Activated CD4-positive, alpha-beta T cell treated with anti-CD3 and anti-CD28 coated beads for 36 hours (primary cell): Measurements from ENCODE around the gene GPT2. TPM values are rescaled to one million over a fixed set of nuclear protein-coding genes. Genes with fewer than 3 reads are reported as not detected.
"Not testable (repeated sequence)": the region's sequence is repeated elsewhere in the genome, so short reads cannot be mapped to it uniquely, and the experiment has no call there.

Source experiments
- ATAC-seq: fragments of 200-7000 bp; cut with Tn5 transposase; one replicate; pipeline ENCODE4 v1.10.0; 2021; ENCODE audit warnings: mild to moderate bottlenecking, moderate library complexity
- CTCF ChIA-PET: fragments of 350-600 bp; sonication (Branson Sonifier 250); formaldehyde crosslinking; loops from one replicate; lab custom pipeline; 2021; ENCODE audit warnings: antibody characterized with exemption; lab: Charles Lee
- POLR2A ChIA-PET: fragments of 350-600 bp; sonication (Branson Sonifier 250); formaldehyde crosslinking; loops from one replicate; lab custom pipeline; 2021; ENCODE audit warnings: antibody characterized with exemption, inconsistent platforms; lab: Charles Lee
- DNase-seq: peaks from one replicate; pipeline ENCODE4 v3.0.0-alpha.2; 2020
- H3K27ac Mint-ChIP-seq: one replicate; pipeline ENCODE4 v1.8.0; 2021; ENCODE audit warnings: mixed read lengths
- H3K27me3 Mint-ChIP-seq: one replicate; pipeline ENCODE4 v1.8.0; 2021; ENCODE audit warnings: mixed read lengths
- H3K36me3 Mint-ChIP-seq: one replicate; pipeline ENCODE4 v1.8.0; 2021; ENCODE audit warnings: low read depth, mixed read lengths
- H3K4me1 Mint-ChIP-seq: one replicate; pipeline ENCODE4 v1.8.0; 2021; ENCODE audit warnings: mixed read lengths
- H3K4me3 Mint-ChIP-seq: one replicate; pipeline ENCODE4 v1.8.0; 2021; ENCODE audit warnings: mild to moderate bottlenecking, moderate library complexity, mixed read lengths
- H3K9me3 Mint-ChIP-seq: one replicate; pipeline ENCODE4 v1.8.0; 2021; ENCODE audit warnings: low read depth, mixed read lengths
- intact Hi-C, 2 experiments: fragments of 100-400 bp; cut with DNase I in 1 of 2; cut with micrococcal nuclease in 1 of 2; formaldehyde crosslinking; loops; one replicate each; pipeline versions ENCODE4 v1.14.2 to v1.15.1; 2022 to 2024; cut with DNase I, micrococcal nuclease
- total RNA-seq, 2 experiments: library from RNA; stranded (reverse); gene quantifications; one replicate each; pipeline ENCODE4 v1.2.3, GENCODE V29; 2021

GPT2 gene
- total RNA-seq, 2 experiments from 2014 or later, result 25.6 to 34.9 TPM

DNA sequence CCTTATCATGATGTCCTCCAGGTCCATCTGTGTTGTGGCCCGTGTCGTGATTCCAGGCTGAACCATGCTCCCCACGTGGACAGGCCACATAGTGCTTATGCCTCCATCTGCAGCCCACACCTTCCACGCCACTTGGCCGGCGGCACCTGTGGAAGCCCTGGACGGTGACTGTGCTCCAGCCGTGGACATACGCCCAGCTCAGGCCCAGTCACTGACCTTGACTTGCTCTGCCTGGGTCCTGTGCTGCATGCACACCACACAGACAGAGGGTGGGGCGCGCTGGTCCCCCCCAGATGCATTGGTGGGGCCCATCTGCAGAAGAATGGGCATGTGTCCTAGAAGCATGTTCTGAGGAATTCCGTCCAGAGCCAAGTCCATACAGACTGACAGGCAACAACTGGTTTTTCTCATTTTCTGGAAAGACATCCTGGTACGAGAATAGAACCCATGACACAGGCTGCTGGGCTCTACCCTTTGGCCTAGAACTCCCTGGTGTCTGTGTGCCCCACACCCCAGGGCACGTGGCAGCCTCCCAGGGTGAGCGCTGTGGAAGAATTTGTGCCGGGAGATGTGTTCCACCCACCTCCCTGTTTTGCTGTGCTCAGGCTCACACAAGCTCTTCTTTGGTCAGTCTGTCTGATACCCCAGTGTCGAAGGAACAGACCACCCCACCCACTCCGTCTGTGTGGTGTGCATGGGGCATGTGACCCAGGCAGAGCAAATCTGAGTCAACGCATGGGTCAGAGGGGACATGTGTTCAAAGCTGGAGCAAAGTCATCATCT is 39.5 kb downstream of the GPT2 start:
- H3K4me1 Mint-ChIP-seq, result peaks cover 2% of the 10 kb centered on the region
- no peaks in the 10 kb centered on the region for H3K9me3 Mint-ChIP-seq
- no peak overlapping the region for H3K27ac Mint-ChIP-seq
- ChIA-PET CTCF (no interaction called here), POLR2A (no interaction called here)
- no peak overlapping the region for H3K4me3 Mint-ChIP-seq
- intact Hi-C loops, result no loop called here
- H3K27me3 Mint-ChIP-seq, result no peaks in the 10 kb centered on the region
- no peak for DNase-seq
- peaks cover 13% of the 10 kb centered on the region for H3K36me3 Mint-ChIP-seq
- no peak for ATAC-seq

DNA sequence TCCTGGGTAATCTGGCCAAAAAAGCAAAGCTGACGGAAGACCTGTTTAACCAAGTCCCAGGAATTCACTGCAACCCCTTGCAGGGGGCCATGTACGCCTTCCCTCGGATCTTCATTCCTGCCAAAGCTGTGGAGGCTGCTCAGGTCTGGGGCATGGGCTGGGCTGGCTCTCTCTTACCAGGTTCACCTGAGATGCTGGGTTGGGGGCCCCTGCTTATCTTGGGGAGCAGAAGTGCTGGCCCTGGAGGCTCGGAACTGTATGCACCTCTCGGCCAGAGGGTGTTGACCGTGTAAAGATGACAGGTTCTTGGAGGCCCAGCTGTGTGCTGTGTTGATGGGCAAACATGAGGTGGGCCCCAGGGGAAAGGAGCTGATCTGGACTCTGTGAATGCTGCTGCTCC is 40.2 kb downstream of the GPT2 start:
- no peak overlapping the region for H3K4me3 Mint-ChIP-seq
- no peaks in the 10 kb centered on the region for H3K9me3 Mint-ChIP-seq
- no peak overlapping the region for H3K27ac Mint-ChIP-seq
- DNase-seq (no peak), ATAC-seq (no peak)
- intact Hi-C loops, result no loop called here
- ChIA-PET CTCF (interaction anchor here (2.2 kb wide), 1 partner anchor 70 kb away, joined by 5 read pairs; no protein-coding TSS in a partner anchor), POLR2A (no interaction called here)
- peaks cover 18% of the 10 kb centered on the region for H3K36me3 Mint-ChIP-seq
- peaks cover 2% of the 10 kb centered on the region for H3K4me1 Mint-ChIP-seq
- H3K27me3 Mint-ChIP-seq, result no peaks in the 10 kb centered on the region

DNA sequence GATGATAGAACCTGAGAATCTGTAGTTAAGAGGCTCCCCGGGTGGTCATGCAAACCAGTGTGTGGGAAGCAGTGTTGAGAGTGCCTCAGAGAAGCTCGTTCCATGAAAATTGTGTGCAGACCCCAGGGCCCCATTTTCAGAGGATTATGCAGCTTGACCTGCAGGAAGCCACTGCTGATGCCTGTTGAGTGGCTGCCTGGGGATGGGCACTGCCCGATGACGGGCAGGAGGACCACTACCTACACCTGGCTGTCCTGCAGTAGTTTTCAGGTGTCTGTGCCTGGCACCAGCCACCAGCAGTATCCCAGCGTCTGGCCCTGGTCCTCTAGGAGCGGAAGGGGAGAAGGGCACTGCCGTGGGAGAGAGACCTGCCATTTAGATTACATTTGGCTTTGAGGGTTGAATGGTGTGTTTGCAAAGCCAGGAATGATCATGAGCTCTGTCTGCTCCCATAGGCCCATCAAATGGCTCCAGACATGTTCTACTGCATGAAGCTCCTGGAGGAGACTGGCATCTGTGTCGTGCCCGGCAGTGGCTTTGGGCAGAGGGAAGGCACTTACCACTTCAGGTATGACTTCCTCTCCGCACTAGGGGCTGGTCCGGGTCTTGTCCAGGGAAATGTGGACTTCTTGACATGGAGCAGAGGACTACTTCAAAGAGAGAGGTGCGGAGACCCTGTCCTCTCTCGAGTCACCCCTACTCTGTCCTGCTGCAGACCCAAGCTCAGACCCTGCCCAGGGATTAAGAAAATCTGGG is 42.5 kb downstream of the GPT2 start:
- no peak for ATAC-seq
- CTCF ChIA-PET, result interaction anchor here (0.6 to 2.2 kb wide), 3 partner anchors 72 to 1493 kb away, joined by 3 to 8 read pairs (median 5); no protein-coding TSS in a partner anchor
- no peaks in the 10 kb centered on the region for H3K9me3 Mint-ChIP-seq

DNA sequence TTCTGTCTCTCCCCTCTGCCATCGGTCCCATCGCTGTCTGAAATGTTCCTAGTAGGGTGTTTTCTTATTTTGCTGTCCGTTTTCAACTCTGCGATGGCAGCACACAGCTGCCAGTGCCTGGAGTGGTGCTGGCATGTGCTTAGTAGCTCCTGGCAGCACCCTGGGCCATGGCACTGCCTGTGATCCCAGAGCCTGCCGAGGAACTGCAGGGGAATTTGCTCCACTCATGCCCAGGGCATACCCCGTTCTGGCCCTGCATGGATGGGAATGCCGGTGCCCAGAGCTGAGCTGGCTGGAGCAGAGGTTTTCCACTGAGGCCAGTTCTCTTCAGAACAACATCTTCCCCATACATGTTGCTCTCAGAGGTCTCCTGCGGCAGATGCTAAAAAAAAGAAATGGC is 43.1 kb downstream of the GPT2 start:
- intact Hi-C loops, result loop anchor here in 1 of 2 experiments (5.0 kb wide), 1 partner anchor 375 kb away; no protein-coding TSS in a partner anchor
- ChIA-PET CTCF (interaction anchor here (0.6 to 2.2 kb wide), 3 partner anchors 254 to 1493 kb away, joined by 3 to 8 read pairs (median 3); no protein-coding TSS in a partner anchor), POLR2A (no interaction called here)
- Mint-ChIP-seq H3K4me3 (no peak overlapping the region), H3K27me3 (no peaks in the 10 kb centered on the region), H3K27ac (no peak overlapping the region), H3K4me1 (peaks cover 4% of the 10 kb centered on the region), H3K9me3 (no peaks in the 10 kb centered on the region), H3K36me3 (peaks cover 18% of the 10 kb centered on the region)
- DNase-seq (no peak), ATAC-seq (no peak)

More for the DNA sequence above, 42.5 kb downstream of the GPT2 start:
- POLR2A ChIA-PET, result interaction anchor here (0.6 to 0.7 kb wide), 2 partner anchors 208 to 249 kb away, joined by 5 to 7 read pairs; no protein-coding TSS in a partner anchor
- no peak overlapping the region for H3K4me3 Mint-ChIP-seq
- no peak overlapping the region for H3K27ac Mint-ChIP-seq
- no peak for DNase-seq
- peaks cover 4% of the 10 kb centered on the region for H3K4me1 Mint-ChIP-seq
- intact Hi-C loops, result loop anchor here in 1 of 2 experiments (5.0 kb wide), 1 partner anchor 374 kb away; no protein-coding TSS in a partner anchor
- no peaks in the 10 kb centered on the region for H3K27me3 Mint-ChIP-seq
- H3K36me3 Mint-ChIP-seq, result peaks cover 18% of the 10 kb centered on the region

DNA sequence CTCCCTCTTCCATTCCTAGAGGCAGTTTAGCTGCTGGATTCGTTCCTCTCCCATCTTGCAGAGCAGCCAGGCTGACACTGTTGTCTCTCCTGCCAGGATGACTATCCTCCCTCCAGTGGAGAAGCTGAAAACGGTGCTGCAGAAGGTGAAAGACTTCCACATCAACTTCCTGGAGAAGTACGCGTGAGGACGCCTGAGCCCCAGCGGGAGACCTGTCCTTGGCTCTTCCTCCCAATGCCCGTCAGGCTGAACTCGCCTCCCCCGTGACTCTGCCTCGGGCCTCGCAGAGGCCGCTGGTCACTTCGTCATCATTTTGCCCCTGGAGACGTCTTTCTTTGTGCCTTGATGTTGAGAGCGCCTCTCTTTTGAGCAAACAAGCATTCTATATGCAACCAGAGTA is 44.6 kb downstream of the GPT2 start:
- ChIA-PET CTCF (interaction anchor here (0.5 to 3.3 kb wide), 4 partner anchors 14 to 255 kb away, joined by 3 to 27 read pairs (median 12); no protein-coding TSS in a partner anchor), POLR2A (interaction anchor here (0.6 kb wide), 1 partner anchor 253 kb away, joined by 3 read pairs; no protein-coding TSS in a partner anchor)
- H3K9me3 Mint-ChIP-seq, result no peaks in the 10 kb centered on the region
- peaks cover 9% of the 10 kb centered on the region for H3K36me3 Mint-ChIP-seq
- intact Hi-C loops, result loop anchor here (1.0 to 5.0 kb wide), 3 partner anchors 75 to 377 kb away; no protein-coding TSS in a partner anchor
- H3K4me3 Mint-ChIP-seq, result no peak overlapping the region
- peaks cover 4% of the 10 kb centered on the region for H3K4me1 Mint-ChIP-seq
- H3K27me3 Mint-ChIP-seq, result no peaks in the 10 kb centered on the region
- no peak for ATAC-seq
- H3K27ac Mint-ChIP-seq, result no peak overlapping the region
- DNase-seq, result no peak

DNA sequence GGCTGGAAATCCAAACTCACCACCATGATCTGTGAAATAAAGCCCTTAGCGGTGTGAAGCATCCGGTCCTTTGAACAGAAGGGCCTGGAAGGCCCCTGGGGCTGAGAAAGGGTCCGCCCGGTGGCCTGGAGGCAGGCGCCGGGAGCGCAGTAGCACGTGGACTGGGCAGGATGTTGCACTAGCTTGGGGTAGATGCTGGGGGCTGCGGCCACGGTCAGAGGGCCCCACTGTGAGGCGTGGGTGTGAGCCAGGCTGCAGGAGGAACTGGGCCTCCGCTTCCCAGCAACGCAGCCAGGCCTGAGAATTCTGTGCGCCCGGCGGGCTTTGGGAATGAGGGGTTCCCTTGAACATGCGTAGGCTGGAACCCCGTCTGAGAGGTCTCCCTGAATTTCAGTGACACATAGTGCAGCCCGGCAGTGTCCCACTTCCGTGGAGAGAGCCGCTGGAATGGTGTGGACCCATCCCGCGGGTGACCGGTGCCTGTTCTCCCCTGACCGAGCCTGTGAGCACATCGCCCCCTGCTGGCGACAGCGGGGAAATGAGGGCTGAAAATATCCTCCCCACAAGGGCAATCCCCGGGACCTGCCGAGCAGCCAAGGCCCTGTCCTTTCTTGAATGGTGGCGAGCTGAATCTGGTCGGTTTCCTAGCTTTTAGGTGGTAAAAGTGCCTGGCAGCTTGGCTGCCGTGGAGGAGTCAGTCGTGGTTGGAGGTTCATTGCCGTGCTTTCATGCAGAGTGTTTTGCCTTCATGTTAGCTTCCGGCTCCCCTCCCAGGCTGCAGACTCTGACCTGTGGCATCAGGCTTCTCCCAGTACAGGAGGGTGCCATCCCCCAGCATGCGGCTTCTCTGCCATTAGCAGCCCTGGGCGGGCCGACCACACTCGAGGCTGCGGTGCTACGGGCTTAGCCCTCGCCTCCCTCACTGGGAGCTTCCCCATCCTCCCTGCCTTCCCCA is 45.5 kb downstream of the GPT2 start:
- H3K27ac Mint-ChIP-seq, result no peak overlapping the region
- peaks cover 5% of the 10 kb centered on the region for H3K36me3 Mint-ChIP-seq
- intact Hi-C loops, result loop anchor here (1.0 to 5.0 kb wide), 3 partner anchors 75 to 377 kb away; no protein-coding TSS in a partner anchor
- peak; percentile 82 for DNase-seq
- H3K4me3 Mint-ChIP-seq, result no peak overlapping the region
- H3K9me3 Mint-ChIP-seq, result no peaks in the 10 kb centered on the region
- ATAC-seq, result peak; percentile 87
- H3K27me3 Mint-ChIP-seq, result no peaks in the 10 kb centered on the region
- ChIA-PET POLR2A (no interaction called here), CTCF (interaction anchor here (0.5 to 3.3 kb wide), 20 partner anchors 9 to 259 kb away, joined by 3 to 27 read pairs (median 4); partner anchors contain the start of genes DNAJA2 and ORC6)
- H3K4me1 Mint-ChIP-seq, result peaks cover 4% of the 10 kb centered on the region

DNA sequence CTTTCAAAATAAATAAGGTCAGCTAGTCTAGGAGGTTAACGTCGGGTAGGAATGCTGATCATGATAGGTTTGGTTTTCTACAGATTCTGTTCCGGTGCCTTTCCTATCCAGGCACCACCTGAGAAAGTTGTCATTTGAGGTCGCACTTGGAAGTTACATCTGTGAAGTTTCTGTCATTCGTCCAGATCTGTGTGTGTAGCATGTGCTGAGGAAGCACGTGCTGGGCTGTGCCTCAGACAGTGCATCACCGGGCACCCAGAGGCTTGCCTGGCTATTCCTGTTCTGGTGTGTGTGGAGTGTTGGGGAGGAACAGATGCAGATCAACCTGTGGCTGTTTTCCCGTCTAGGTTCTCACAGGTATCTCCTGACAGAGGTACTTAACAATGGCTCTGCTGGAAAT is 46.7 kb downstream of the GPT2 start:
- POLR2A ChIA-PET, result interaction anchor here (0.6 kb wide), 1 partner anchor 24 kb away, joined by 3 read pairs; no protein-coding TSS in a partner anchor
- Mint-ChIP-seq H3K27ac (no peak overlapping the region), H3K4me1 (peaks cover 4% of the 10 kb centered on the region), H3K4me3 (no peak overlapping the region), H3K9me3 (no peaks in the 10 kb centered on the region), H3K27me3 (no peaks in the 10 kb centered on the region), H3K36me3 (peaks cover 5% of the 10 kb centered on the region)
- intact Hi-C loops, result no loop called here
- CTCF ChIA-PET, result interaction anchor here (1.0 to 3.3 kb wide), 8 partner anchors 11 to 257 kb away, joined by 3 to 27 read pairs (median 5); partner anchors contain the start of gene ORC6
- DNase-seq, result no peak
- no peak for ATAC-seq

DNA sequence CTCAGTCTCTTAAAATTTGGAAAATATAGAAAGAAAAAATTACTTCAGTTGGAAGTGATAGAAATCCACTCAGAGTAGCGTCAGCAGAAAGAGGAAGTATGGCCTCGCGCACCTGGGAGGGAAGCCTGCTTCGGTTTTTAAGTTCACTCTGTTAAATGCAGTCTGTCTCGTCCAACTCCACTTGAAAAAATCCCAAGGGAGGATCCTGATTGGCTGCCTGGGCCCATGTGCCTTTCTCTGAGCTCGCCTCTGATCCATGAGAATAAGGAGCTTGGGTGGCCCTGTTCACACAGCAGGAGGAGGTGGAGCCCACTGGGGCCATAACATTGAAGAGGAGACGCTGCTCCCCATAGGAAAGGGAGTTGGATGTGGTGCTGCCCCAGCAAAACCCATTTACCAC is 48.6 kb downstream of the GPT2 start:
- ChIA-PET CTCF (no interaction called here), POLR2A (no interaction called here)
- DNase-seq, result no peak
- no peak overlapping the region for H3K4me3 Mint-ChIP-seq
- no peak for ATAC-seq
- no peaks in the 10 kb centered on the region for H3K9me3 Mint-ChIP-seq
- H3K27ac Mint-ChIP-seq, result no peak overlapping the region
- peaks cover 2% of the 10 kb centered on the region for H3K4me1 Mint-ChIP-seq
- peaks cover 5% of the 10 kb centered on the region for H3K36me3 Mint-ChIP-seq
- H3K27me3 Mint-ChIP-seq, result no peaks in the 10 kb centered on the region
- intact Hi-C loops, result no loop called here

DNA sequence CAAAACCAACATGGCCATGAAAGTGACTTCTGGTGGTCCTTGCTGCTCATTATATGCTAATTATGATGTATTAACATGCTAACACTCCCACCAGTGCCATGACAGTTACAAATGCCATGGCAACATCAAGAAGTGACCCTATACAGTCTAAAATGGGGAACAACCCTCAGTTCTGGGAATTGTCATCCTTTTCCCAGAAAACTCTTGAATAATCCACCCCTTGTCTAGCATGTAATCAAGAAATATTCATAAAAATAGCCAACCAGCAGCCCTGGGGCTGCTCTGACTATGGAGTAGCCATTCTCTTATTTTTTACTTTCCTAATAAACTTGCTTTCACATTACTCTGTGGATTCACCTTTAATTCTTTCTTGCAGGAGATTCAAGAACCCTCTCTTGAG is 53.4 kb downstream of the GPT2 start:
- intact Hi-C loops, result no loop called here

DNA sequence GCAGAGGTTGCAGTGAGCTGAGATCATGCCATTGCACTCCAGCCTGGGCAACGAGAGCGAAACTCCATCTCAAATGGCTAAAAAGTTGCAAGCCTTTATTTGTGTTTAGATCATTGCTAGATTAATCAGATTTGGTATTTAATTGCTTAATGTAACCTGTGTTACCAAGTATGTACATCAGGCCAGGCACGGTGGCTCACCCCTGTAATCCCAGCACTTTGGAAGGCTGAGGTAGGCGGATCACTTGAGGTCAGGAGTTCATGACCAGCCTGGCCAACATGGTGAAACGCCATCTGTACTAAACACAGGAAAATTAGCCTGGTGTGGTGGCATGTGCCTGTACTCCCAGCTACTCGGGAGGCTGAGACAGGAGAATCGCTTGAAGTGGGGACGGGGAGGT is 60.6 kb downstream of the GPT2 start:
- DNase-seq, H3K36me3 Mint-ChIP-seq, ATAC-seq, H3K9me3 Mint-ChIP-seq, H3K4me3 Mint-ChIP-seq, H3K27ac Mint-ChIP-seq, POLR2A ChIA-PET, H3K27me3 Mint-ChIP-seq: not testable (repeated sequence)
- CTCF ChIA-PET, result interaction anchor here (0.6 to 0.7 kb wide), 2 partner anchors 192 to 1220 kb away, joined by 3 to 4 read pairs; no protein-coding TSS in a partner anchor
- H3K4me1 Mint-ChIP-seq, result peaks cover 31% of the 10 kb centered on the region
- intact Hi-C loops, result loop anchor here (5.0 kb wide), 3 partner anchors 168 to 518 kb away; partner anchors contain the start of genes ITFG1 (in 1 of the 2), NETO2 (in 1 of the 2) and PHKB (in 1 of the 2)

More for the DNA sequence above, 53.4 kb downstream of the GPT2 start:
- ATAC-seq (no peak), DNase-seq (no peak)
- H3K4me1 Mint-ChIP-seq, result peaks cover 4% of the 10 kb centered on the region
- no peaks in the 10 kb centered on the region for H3K27me3 Mint-ChIP-seq
- POLR2A ChIA-PET, result no interaction called here
- no peaks in the 10 kb centered on the region for H3K9me3 Mint-ChIP-seq
- H3K36me3 Mint-ChIP-seq, result no peaks in the 10 kb centered on the region
- no peak overlapping the region for H3K4me3 Mint-ChIP-seq
- CTCF ChIA-PET, result no interaction called here
- H3K27ac Mint-ChIP-seq, result no peak overlapping the region
